MM.1S (cell line): ENCODE measurements around the gene CDH7.

Experiments
- DNase-seq: peaks from one replicate; pipeline ENCODE4 v3.0.0-alpha.2; 2015
- H2AFZ ChIP-seq: fragments of 300-600 bp; sonication (generic); 2 replicates; pipeline ENCODE4 v1.6.0; 2016; ENCODE audit warnings: antibody characterized with exemption, low read length
- H3F3A ChIP-seq: fragments of 300-600 bp; sonication (generic); 2 replicates; pipeline ENCODE4 v1.6.1; 2016; ENCODE audit warnings: mild to moderate bottlenecking, antibody characterized with exemption, low read length, moderate library complexity, mixed read lengths; ENCODE audit not compliant: insufficient read depth
- H3K27ac ChIP-seq: fragments of 300-600 bp; sonication (generic); 2 replicates; pipeline ENCODE4 v1.5.1; 2016; ENCODE audit warnings: mild to moderate bottlenecking, low read length
- H3K27me3 ChIP-seq: fragments of 300-600 bp; sonication (generic); replicated peaks from 2 replicates; pipeline ENCODE4 v1.6.0; 2016; ENCODE audit warnings: low read length; ENCODE audit not compliant: insufficient read depth
- H3K36me3 ChIP-seq: fragments of 300-600 bp; sonication (generic); replicated peaks from 2 replicates; pipeline ENCODE4 v1.6.1; 2016; ENCODE audit warnings: mild to moderate bottlenecking, low read length, mixed read lengths; ENCODE audit not compliant: insufficient read depth
- H3K4me1 ChIP-seq: fragments of 300-600 bp; sonication (generic); 2 replicates; pipeline ENCODE4 v1.6.1; 2016; ENCODE audit warnings: low read length, mixed read lengths
- H3K4me2 ChIP-seq: fragments of 300-600 bp; sonication (generic); 2 replicates; pipeline ENCODE4 v1.6.0; 2016; ENCODE audit warnings: low read depth, low read length
- H3K4me3 ChIP-seq: fragments of 300-600 bp; sonication (generic); 2 replicates; pipeline ENCODE4 v1.5.1; 2016; ENCODE audit warnings: low read length, mixed read lengths
- H3K79me2 ChIP-seq: fragments of 300-600 bp; sonication (generic); 2 replicates; pipeline ENCODE4 v1.6.1; 2016; ENCODE audit warnings: mixed run types, low read length, mixed read lengths
- H3K9ac ChIP-seq: fragments of 300-600 bp; sonication (generic); 2 replicates; pipeline ENCODE4 v1.6.1; 2016; ENCODE audit warnings: low read length, mixed read lengths
- H3K9me2 ChIP-seq: fragments of 300-600 bp; sonication (generic); replicated peaks from 2 replicates; pipeline ENCODE4 v1.6.1; 2016; ENCODE audit warnings: mild to moderate bottlenecking, low read length, mixed read lengths; ENCODE audit not compliant: insufficient read depth
- H3K9me3 ChIP-seq: fragments of 300-600 bp; sonication (generic); replicated peaks from 2 replicates; pipeline ENCODE4 v1.6.1; 2016; ENCODE audit warnings: mild to moderate bottlenecking, low read length, mixed read lengths; ENCODE audit not compliant: insufficient read depth
- H4K20me1 ChIP-seq: fragments of 300-600 bp; sonication (generic); 2 replicates; pipeline ENCODE4 v1.6.1; 2016; ENCODE audit warnings: mild to moderate bottlenecking, low read length, moderate library complexity, mixed read lengths; ENCODE audit not compliant: insufficient read depth
- EZH2 ChIP-seq: fragments of 300-600 bp; sonication (generic); optimal IDR thresholded peaks from 2 replicates; pipeline ENCODE3; 2017; ENCODE audit warnings: low read depth, mild to moderate bottlenecking, antibody characterized with exemption, low read length, mixed read lengths
- EZH2phosphoT487 ChIP-seq: fragments of 300-600 bp; sonication (generic); IDR thresholded peaks from 2 replicates; pipeline ENCODE4 v1.6.1; 2018; ENCODE audit warnings: antibody characterized with exemption, low read length
- TF ChIP-seq, protein P1 (sequence below): fragments of 300-600 bp; sonication (generic); IDR thresholded peaks from 2 replicates; pipeline ENCODE4 v1.5.1; 2016; ENCODE audit warnings: antibody characterized with exemption, low read length, mixed read lengths

Gene CDH7

DNA sequence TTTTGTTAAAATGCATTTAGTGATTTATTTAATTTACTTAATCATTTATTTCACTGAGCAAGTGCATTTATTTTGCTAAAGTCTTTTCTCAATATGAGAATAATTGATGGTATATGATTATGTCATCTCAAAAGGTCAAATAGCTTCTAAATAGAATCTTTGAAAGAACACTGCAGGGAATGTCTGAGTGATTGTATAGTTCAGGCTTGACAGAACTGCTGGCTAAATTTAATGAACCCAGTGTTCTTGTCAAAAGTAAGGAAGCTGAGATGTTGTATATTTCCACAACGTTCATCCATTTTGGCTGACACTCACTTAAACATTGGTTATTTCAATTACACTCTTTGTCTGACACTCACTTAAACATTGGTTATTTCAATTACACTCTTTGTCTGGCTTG, 39.3 kb upstream of the CDH7 start:
- no peaks in the 10 kb centered on the region for H3K79me2 ChIP-seq
- H3K4me3 ChIP-seq, result no peak overlapping the region
- TF ChIP-seq EZH2phosphoT487, result no peak
- TF ChIP-seq EZH2, result no peak
- TF ChIP-seq, protein P1, sequence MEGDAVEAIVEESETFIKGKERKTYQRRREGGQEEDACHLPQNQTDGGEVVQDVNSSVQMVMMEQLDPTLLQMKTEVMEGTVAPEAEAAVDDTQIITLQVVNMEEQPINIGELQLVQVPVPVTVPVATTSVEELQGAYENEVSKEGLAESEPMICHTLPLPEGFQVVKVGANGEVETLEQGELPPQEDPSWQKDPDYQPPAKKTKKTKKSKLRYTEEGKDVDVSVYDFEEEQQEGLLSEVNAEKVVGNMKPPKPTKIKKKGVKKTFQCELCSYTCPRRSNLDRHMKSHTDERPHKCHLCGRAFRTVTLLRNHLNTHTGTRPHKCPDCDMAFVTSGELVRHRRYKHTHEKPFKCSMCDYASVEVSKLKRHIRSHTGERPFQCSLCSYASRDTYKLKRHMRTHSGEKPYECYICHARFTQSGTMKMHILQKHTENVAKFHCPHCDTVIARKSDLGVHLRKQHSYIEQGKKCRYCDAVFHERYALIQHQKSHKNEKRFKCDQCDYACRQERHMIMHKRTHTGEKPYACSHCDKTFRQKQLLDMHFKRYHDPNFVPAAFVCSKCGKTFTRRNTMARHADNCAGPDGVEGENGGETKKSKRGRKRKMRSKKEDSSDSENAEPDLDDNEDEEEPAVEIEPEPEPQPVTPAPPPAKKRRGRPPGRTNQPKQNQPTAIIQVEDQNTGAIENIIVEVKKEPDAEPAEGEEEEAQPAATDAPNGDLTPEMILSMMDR, result no peak
- H3K9me2 ChIP-seq, result no peaks in the 10 kb centered on the region
- DNase-seq, result no peak
- H3K27ac ChIP-seq, result no peak overlapping the region
- no peaks in the 10 kb centered on the region for H3K9me3 ChIP-seq
- no peak overlapping the region for H2AFZ ChIP-seq
- no peaks in the 10 kb centered on the region for H4K20me1 ChIP-seq
- no peak overlapping the region for H3K9ac ChIP-seq
- H3K36me3 ChIP-seq, result no peaks in the 10 kb centered on the region
- no peaks in the 10 kb centered on the region for H3K27me3 ChIP-seq
- H3K4me1 ChIP-seq, result no peaks in the 10 kb centered on the region
- H3K4me2 ChIP-seq, result no peak overlapping the region
- no peaks in the 10 kb centered on the region for H3F3A ChIP-seq

DNA sequence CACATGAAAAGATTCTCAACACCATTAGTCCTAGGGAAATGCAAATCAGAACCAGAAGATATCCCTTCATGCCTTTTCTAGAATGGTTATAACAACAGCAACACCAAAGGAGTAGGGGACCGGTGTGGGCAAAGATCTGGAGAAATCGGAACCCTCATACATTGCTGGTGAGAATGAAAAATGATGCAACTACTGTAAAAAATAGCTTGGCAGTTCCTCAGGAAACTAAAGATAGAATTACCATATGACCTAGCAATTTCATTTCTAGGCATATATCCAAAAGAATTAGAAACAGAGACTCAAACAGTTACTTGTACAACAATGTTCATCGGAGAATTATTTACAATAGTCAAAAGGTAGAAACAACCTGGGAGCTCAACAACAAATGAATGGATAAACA, 29.2 kb upstream of the CDH7 start:
- H4K20me1 ChIP-seq, result no peaks in the 10 kb centered on the region
- no peaks in the 10 kb centered on the region for H3K79me2 ChIP-seq
- H3K9ac ChIP-seq, result no peak overlapping the region
- H3K9me3 ChIP-seq, result no peaks in the 10 kb centered on the region
- no peaks in the 10 kb centered on the region for H3F3A ChIP-seq
- TF ChIP-seq EZH2 (no peak), EZH2phosphoT487 (no peak)
- TF ChIP-seq, protein P1, result no peak
- H3K4me1 ChIP-seq, result no peaks in the 10 kb centered on the region
- H2AFZ ChIP-seq, result 0 out of 2 replicates have a peak overlapping the region, but pooled peaks have one; percentile 4
- peak overlapping the region; percentile 17; the same call in 1 of the 2 replicates for H3K4me2 ChIP-seq
- H3K9me2 ChIP-seq, result no peaks in the 10 kb centered on the region
- H3K36me3 ChIP-seq, result no peaks in the 10 kb centered on the region
- no peak for DNase-seq
- no peaks in the 10 kb centered on the region for H3K27me3 ChIP-seq
- peak overlapping the region; percentile 2; the same call in 1 of the 2 replicates for H3K4me3 ChIP-seq
- H3K27ac ChIP-seq, result no peak overlapping the region

DNA sequence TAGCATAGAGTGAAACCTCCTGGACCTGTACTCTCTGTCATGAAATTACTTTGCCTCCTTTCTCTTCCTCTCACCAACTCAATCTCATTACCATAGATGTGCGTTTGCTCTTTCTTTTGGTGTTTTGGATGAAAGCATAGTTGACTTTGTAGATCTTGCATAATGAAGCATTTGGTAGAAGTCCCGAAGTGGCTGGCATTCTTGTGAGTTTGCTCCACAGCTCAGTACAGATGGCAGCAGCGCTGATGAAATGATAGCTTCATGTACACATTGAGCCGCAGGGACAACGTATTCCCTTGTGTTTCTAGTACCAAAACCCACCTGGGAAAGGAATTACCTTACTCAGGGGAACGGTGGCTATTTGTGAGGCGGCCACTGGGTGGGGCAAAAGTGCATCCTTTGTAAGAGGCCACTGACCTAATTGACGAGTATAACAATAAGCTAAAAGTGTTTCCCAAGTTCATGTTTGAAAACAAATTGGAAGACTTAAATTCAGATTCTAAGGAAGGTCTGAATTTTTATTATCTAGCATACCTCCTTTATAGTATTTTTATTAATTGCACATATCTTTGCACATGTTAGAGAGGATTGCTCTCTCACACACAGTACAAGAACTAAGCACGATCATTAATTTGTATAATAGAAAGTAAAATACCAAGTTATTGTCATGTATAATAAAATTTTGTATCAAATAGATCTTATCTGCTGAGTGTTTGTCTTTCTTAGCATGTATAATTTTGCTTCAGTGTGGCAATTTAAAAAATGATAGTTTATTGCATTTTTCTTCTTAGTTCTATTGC, 25.4 kb upstream of the CDH7 start:
- no peak overlapping the region for H3K4me3 ChIP-seq
- H3K4me2 ChIP-seq, result no peak overlapping the region
- no peaks in the 10 kb centered on the region for H3K9me2 ChIP-seq
- peak overlapping the region; percentile 45; the same call in 1 of the 2 replicates for H2AFZ ChIP-seq
- H3K4me1 ChIP-seq, result no peaks in the 10 kb centered on the region
- H3K36me3 ChIP-seq, result no peaks in the 10 kb centered on the region
- TF ChIP-seq EZH2 (no peak), EZH2phosphoT487 (no peak)
- TF ChIP-seq, protein P1, result peak; percentile 77
- H3K27ac ChIP-seq, result no peak overlapping the region
- no peaks in the 10 kb centered on the region for H3F3A ChIP-seq
- H3K9ac ChIP-seq, result no peak overlapping the region
- no peaks in the 10 kb centered on the region for H3K27me3 ChIP-seq
- no peaks in the 10 kb centered on the region for H4K20me1 ChIP-seq
- no peaks in the 10 kb centered on the region for H3K9me3 ChIP-seq
- H3K79me2 ChIP-seq, result no peaks in the 10 kb centered on the region
- peak; percentile 53 for DNase-seq
